GM18870 (cell line): ENCODE measurements around the gene STAT3.
A peak's percentile ranks its signal among the peaks of the same experiment; 100 is the strongest.
"Not testable (repeated sequence)": the region's sequence is repeated elsewhere in the genome, so short reads cannot be mapped to it uniquely, and the experiment has no call there.

Experiments
- ATAC-seq: cut with Tn5 transposase; IDR thresholded peaks from one replicate; pipeline ENCODE4 v1.9.1; 2021; ENCODE audit warnings: moderate library complexity; ENCODE audit not compliant: unreplicated experiment

The STAT3 gene

DNA sequence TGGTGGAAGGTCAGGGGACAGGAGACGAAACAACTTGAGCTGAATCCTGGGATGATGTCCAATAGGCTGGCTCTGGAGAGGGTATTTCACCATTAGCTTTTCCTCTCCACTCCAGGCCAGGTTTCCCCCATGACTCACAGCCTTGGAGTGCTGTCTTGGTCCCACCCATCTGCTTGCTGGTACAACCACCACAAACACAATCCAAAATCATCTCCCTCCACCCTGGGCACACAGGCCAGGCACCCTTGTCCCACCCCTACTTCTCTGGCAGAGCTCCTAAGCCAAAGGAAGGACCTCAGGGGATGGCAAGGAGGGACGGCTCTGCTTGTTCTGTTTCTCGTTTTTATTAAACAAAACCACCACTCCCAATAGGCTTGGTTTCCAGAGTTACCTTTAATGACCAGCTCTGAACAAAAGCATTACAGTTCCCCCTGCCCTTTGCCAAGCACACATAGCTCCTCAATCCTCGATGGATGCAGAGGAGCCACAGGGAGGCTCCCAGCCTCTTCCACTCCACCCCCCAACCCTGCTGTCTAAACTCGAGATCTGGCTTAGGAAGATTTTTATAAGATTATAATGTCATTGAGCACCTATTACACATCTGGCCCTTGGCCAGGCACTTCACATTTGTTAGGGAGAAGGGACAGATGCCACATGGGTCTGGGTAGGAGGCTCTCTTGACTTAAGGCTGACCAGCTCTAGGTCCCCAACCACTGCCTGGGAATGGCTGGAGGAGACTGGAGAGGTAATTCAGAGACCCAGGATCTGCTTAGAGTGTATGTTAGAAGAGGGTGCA lies 21.5 kb upstream of the STAT3 start:
- ATAC-seq: no peak

GRCh38 chr17:42408061-42408460 lies 19.8 kb upstream of the STAT3 start:
- ATAC-seq: no peak

DNA sequence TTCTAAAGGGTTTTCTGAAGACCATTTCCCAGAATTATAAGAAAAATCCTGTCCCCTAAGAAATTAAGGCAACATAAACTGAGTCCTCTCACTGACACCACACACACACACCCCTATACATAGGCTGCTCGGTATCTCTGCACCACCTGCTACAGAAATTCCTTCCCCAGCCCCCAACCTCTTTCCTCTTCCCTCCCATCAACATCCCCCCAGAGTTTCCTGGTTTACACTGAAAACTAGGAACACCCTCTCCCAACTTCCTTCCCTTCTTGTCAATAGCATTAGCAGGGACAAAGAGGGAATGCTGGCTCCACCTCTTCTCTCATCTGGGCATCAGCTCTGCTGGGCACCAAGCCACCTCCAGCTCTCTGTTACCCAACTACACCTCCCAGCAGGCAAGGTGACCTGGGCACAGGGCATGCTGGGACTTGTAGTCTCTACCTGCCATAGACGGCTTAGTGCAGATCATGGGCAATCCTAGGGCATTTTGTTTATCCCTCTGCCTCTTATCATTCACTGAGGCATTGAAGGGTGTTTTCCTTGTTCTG lies 19.1 kb upstream of the STAT3 start:
- ATAC-seq: no peak

DNA sequence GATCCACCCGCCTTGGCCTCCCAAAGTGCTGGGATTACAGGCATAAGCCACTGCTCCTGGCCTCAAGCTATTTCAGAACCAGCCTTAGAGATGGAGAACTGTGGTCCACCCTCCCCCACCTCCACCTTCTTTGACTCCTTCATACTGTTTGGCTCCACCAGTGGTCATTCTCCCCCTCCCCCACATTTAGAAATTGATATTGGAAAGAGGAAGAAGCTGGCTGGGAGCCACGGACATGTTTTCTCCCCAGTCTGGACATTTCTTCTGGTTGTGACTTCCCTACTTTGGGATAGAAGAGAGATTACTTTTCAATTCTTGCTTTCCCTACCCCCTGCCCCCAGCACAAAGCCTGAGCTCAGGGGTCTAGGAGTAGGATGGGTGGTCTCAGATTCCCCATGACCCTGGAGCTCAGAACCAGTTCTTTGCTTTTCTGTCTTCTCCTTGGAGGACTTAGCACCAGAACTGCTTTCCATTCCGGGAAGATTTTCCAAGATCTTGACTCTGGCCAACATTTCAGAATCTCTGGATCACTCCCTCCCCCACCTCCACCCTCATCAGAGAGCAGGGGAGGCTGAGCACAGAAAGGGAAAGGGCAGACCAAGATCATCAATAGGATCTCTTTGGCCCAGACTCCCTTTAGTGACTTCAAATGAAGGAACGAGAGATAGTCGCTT lies 18.5 kb upstream of the STAT3 start:
- ATAC-seq: no peak

GRCh38 chr17:42405963-42406495 lies 17.8 kb upstream of the STAT3 start:
- no peak for ATAC-seq

DNA sequence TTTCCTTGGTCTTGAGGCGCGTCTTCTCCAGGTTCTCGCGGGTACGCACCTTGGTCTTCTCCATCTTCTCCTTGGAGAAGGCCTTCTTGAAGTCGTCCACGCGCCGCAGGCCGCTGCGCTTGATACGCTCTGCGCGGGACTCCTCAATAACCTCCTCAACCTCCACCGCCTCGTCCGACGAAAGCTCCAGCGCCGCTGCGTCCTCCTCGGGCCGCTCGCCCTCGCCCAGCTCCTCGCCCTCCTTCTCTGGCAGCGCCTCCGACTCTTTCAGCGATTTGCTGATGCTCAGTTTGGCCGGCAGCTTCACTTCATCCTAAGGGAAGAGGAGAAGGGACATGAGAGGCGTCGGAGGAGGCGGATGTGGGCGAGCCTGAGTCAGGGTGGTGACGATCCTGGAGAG lies 16.8 kb upstream of the STAT3 start:
- no peak for ATAC-seq

GRCh38 chr17:42404326-42405055 lies 16.2 kb upstream of the STAT3 start:
- no peak for ATAC-seq

DNA sequence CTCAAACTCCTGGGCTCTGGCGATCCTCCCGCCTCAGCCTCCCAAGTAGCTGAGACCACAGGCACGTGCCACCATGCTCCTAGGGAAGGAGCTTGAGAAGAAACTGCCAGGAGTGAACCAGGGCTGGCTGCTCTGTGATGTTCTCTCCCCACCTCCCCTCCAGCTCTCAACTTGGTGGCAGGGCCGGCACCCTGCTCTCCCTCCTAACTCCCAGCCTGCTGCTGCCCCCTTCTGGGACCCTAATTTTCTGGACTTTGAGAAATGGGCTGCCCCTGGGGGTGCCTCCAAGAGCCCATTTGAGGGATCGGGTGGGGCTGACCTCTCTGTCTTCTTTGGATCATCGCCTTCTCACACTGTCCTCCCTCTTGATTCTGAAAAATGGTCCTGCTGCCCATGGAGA lies 14.9 kb upstream of the STAT3 start:
- ATAC-seq: no peak

- no peak for ATAC-seq
Measured at GRCh38 chr17:42402117-42402516, 13.9 kb upstream of the STAT3 start.

GRCh38 chr17:42400844-42401375 lies 12.7 kb upstream of the STAT3 start:
- ATAC-seq: not testable (repeated sequence)

- ATAC-seq: no peak
Measured at GRCh38 chr17:42399948-42400843, 12.0 kb upstream of the STAT3 start.

DNA sequence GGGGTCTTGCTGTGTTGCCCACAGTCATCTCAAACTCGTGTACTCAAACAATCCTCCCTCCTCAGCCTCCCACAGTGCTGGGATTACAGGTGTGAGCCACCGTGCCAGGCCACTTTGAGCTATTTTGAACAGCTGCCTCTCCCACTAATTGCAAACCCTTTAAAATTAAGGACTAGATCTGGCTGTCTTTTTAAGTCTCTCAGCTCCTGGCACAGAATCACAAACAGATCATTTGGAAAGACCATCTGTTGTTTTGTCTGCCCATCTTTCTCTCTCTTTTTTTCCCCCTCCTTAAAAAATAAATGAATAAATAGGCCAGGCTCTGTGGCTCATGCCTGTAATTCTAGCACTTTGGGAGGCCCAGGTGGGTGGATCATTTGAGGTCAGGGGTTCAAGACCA lies 10.9 kb upstream of the STAT3 start:
- ATAC-seq: no peak

GRCh38 chr17:42395601-42396000 lies 7.4 kb upstream of the STAT3 start:
- ATAC-seq: not testable (repeated sequence)

- ATAC-seq: no peak
Measured at GRCh38 chr17:42394838-42395237, 6.6 kb upstream of the STAT3 start.

- ATAC-seq: no peak
Measured at GRCh38 chr17:42392692-42393415, 4.6 kb upstream of the STAT3 start.

GRCh38 chr17:42391439-42391838 lies 3.2 kb upstream of the STAT3 start:
- ATAC-seq: not testable (repeated sequence)

DNA sequence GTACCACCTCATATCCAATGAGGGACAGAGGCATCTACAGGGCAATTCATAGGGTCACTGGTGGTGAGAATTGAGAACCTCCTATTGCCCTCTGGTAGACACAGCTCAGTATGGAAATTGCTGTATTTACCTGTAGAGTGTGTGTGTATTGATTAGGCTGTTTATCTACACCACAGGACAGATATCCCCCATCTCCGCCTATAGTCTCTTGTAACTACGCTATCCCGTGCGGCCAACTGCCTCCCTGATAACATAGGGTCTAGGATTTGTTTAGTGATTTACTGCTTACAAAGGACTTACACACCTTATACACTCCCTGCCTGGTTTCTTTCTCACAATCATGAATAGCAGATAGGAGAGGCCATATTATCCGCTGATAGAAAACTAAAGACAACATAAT lies 1.7 kb upstream of the STAT3 start:
- no peak for ATAC-seq

DNA sequence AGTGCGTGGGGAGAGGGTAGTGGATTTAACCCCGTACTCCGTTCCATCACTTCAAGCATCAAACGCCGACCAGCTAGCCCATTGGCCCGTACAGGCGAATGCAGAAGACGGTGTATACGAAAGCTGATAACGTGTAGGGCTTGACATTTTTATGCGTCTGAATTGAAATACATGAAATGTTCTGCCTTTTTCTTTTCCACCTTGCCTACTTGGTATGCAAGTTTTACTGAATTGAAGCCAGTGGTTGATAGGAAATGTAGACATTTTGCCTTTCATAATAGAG lies 834 bp upstream of the STAT3 start:
- ATAC-seq: no peak

GRCh38 chr17:42387661-42388380 lies 421 bp downstream of the STAT3 start:
- ATAC-seq: peak; percentile 0
